Epithelial cell of proximal tubule (primary cell): Measurements from ENCODE around the gene COL4A6. TPM values are rescaled to one million over a fixed set of nuclear protein-coding genes. Genes with fewer than 3 reads are reported as not detected.

Experiments
- DNase-seq: peaks from one replicate; pipeline ENCODE4 v3.0.0-alpha.2; 2011; ENCODE audit warnings: low read depth
- H3K4me3 ChIP-seq: 2 replicates; pipeline ENCODE4 v1.5.1; 2011; ENCODE audit warnings: low read depth, mild to moderate bottlenecking, low read length
- total RNA-seq: library from RNA; depleted of rRNA; stranded (reverse); fragments of >200 nt; gene quantifications from 2 replicates; pipeline ENCODE4 v1.2.3, GENCODE V29; 2015
- TF ChIP-seq, protein P1 (sequence below): conservative IDR thresholded peaks from 2 replicates; pipeline ENCODE4 v1.5.1; 2012; ENCODE audit warnings: low read depth, mild to moderate bottlenecking, low read length

Gene COL4A6
- total RNA-seq, 1 donor from 2014 or later, result 2.0 TPM

DNA sequence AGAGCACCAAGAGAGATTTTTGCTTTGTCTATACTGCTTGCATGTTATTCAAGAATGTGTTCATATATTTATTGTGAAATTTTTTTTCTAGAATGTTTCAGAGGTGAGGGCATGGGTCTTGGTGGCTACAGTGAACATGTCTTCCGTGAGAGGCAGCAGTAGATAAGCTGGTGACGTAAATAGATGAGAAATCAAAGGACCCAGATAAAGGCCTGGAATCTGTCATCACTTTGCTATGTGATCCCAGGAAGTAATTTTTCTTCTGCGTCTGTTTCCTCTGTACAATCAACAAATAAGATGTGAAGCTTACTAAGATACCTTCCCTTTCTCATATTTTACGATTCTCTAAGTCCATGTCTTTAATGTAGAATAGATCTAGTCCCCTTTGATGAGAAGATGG is 129.1 kb downstream of the COL4A6 start:
- no peak for DNase-seq
- TF ChIP-seq, protein P1, sequence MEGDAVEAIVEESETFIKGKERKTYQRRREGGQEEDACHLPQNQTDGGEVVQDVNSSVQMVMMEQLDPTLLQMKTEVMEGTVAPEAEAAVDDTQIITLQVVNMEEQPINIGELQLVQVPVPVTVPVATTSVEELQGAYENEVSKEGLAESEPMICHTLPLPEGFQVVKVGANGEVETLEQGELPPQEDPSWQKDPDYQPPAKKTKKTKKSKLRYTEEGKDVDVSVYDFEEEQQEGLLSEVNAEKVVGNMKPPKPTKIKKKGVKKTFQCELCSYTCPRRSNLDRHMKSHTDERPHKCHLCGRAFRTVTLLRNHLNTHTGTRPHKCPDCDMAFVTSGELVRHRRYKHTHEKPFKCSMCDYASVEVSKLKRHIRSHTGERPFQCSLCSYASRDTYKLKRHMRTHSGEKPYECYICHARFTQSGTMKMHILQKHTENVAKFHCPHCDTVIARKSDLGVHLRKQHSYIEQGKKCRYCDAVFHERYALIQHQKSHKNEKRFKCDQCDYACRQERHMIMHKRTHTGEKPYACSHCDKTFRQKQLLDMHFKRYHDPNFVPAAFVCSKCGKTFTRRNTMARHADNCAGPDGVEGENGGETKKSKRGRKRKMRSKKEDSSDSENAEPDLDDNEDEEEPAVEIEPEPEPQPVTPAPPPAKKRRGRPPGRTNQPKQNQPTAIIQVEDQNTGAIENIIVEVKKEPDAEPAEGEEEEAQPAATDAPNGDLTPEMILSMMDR, result no peak
- H3K4me3 ChIP-seq, result no peak overlapping the region

GRCh38 chrX:108307132-108308085 is 130.8 kb downstream of the COL4A6 start:
- H3K4me3 ChIP-seq, result no peak overlapping the region
- DNase-seq, result no peak
- TF ChIP-seq, protein P1, result no peak

GRCh38 chrX:108306086-108306485 is 132.1 kb downstream of the COL4A6 start:
- H3K4me3 ChIP-seq, result no peak overlapping the region
- TF ChIP-seq, protein P1, result no peak
- DNase-seq, result no peak

DNA sequence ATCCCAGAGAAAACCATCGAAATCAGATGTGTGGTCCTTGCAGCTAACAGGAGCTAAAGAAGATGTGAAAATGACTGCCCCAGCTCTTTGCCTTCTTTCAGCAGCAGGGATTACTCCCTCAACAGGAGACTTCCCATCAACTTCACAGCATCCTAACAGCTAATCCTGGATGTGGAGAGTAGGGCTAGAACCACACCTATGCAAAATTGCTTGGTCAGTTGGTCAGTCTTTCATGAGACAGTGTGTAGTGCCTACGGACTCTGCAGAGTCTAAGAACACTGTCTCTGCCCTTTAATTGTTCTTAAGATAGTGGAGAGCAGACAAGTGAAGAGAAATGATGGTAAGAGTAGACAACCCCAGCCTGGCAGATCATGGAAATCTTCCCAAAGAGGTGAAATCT is 133.5 kb downstream of the COL4A6 start:
- no peak for DNase-seq
- TF ChIP-seq, protein P1, result no peak
- no peak overlapping the region for H3K4me3 ChIP-seq

DNA sequence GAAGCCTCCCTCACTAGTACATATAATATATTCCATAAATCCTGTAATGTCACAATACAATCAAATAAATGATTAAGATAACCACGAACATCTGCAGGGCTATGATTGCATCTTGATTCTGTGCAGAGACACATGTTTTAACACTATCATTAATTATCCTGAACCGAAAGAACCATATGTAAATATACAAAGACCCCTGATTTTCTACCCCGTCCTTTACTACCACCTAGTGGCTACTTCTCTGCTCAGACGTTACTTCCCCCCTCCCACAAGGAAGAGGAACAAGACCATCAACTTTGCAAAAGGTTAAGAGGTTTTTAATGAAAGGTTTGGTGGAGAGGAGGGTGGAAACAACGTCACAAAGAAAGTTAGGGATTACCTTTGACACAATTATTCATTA is 134.0 kb downstream of the COL4A6 start:
- H3K4me3 ChIP-seq, result no peak overlapping the region
- no peak for DNase-seq
- TF ChIP-seq, protein P1, result peak; percentile 66

- no peak for DNase-seq
- no peak overlapping the region for H3K4me3 ChIP-seq
- TF ChIP-seq, protein P1, result no peak
These were observed 134.5 kb downstream of the COL4A6 start for GRCh38 chrX:108303682-108304081.

DNA sequence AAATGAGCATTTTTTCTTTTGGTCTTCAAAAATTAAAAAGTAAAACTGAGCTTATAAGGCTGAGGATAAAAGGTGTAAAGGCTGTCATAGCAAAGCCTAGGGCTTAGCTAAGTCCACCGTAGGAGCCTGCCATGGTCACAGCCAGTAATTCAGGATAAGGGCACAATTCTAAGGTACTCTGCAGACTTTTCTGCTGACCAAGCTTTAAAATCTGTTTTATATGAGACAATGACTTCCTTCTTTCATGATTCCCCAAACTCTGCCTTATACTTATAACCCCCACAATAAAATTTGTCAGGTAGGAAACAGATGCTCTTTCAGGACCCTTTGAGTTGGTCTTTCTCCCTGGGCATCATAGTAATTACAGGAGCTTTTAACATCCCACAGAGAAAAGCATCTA is 138.5 kb downstream of the COL4A6 start:
- no peak for DNase-seq
- TF ChIP-seq, protein P1, result no peak
- no peak overlapping the region for H3K4me3 ChIP-seq
